Measurements from ENCODE around the gene MAGEA6.

MAGEA6 gene

DNA sequence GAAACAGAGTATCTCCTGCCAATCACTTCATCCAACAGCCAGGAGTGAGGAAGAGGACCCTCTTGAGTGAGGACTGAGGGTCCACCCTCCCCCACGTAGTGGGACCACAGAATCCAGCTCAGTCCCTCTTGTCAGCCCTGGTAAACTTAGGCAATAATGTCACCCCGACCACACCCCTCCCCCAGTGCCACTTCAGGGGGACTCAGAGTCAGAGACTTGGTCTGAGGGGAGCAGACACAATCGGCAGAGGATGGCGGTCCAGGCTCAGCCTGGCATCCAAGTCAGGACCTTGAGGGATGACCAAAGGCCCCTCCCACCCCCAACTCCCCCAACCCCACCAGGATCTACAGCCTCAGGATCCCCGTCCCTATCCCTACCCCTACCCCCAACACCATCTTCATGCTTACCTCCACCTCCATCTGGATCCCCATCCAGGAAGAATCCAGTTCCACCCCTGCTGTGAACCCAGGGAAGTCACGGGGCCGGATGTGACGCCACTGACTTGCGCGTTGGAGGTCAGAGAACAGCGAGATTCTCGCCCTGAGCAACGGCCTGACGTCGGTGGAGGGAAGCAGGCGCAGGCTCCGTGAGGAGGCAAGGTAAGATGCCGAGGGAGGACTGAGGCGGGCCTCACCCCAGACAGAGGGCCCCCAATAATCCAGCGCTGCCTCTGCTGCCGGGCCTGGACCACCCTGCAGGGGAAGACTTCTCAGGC, 36.1 kb downstream of the MAGEA6 start, which contains the start of the genes CSAG1 and MAGEA12:
TSS of gene CSAG1 (minus strand) at position 461 of the 715 bp plus-strand sequence. CDS start 1,261 bp downstream, outside the sequence.
TSS of gene MAGEA12 (plus strand) at position 497 of the 715 bp plus-strand sequence. CDS start 2,405 bp downstream, outside the sequence.
- no peak for DNase-seq

- DNase-seq, result no peak
These were observed 44.1 kb downstream of the MAGEA6 start for GRCh38 chrX:152725409-152725808.

All from NCI-H2171 treated with DMSO at 0.1 percent for 48 hours (cell line).